A549 treated with ZK216348 at 1 μM for 4 hours (cell line): ENCODE data around the gene DSC2. TPM values are rescaled to one million over a fixed set of nuclear protein-coding genes. Genes with fewer than 3 reads are reported as not detected.

Experiments used
- total RNA-seq: library from RNA; stranded (reverse); fragments of 200-300 nt; extraction: Qiagen RNA extraction; gene quantifications from 5 replicates; pipeline ENCODE4 v1.2.3, GENCODE V29; 2022; ENCODE audit warnings: low read depth

DSC2 gene
- total RNA-seq: 0.66 to 1.9 TPM (median 1.1 TPM) in 5 replicates

DNA sequence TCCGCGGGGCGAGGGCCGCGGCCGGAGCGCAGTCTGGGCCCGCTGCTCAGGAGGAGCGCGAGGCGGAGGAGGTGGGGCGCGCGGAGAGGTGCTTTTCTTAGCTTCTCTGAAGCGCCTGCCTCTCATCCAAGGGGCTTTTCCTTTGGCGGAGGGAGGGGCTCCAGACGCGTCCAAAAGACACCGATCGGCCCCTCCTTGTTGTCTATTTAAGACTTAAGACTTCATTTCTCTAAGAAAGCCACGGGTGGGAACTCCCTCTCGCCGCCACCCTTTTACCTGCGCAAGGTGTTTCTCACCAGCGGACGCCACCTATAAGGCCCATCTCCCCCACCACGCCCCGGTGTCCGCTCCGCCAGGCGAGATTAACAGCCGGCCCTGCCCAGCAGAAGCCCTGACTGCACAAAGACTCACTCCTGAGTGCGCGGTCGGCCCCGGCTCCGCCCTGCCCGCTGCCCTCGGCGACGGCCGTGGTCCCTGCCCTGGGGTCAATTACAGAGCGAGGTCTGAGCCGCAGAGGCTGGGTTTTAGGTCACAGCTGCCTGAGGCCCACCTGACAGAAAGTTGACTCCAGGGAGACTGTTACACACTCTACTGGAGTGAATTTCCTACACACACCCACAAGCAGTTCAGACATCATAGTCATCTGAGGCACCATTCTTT is at the start of gene DSC2:
DSC2 (minus strand) TSS at position 397 of the 660 bp plus-strand sequence. CDS start 450 bp downstream, outside the sequence.

DNA sequence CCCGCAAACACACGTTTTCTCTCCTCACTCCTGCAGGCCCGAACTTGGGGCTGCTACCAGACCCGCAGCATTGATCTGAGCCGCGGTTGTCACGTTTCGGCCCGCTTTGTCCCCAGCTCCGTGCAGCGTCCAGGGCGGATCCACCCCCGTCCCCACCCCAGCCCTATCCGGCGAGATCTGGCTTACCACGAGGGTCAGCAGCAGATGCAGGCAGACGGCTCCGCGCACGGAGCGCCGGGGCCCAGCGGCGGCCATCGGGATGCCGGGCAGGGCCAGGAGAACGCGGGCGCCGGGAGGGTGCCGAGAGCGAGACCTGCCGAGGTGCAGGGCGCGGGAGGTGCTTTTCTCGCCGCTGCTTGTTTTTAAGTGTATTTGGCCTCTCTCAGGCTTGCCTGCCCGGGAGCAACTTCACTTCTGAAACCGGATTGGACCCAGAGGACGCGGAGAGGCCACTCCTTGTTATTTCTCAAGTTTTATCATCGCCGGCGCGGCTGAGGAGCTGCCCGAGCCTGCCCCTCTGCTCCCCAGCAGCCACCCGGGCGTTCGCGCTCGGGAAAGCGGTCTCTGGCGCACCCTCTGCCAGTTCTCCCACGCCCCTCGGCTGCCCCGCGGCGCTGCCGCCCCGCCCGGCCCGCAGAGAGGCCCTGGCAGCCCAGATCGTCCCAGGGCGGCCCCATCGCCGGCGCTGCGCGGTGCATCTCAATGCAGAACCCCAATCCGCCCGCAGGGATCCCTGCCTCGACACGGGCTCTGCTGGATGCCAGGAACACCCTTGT is 59.6 kb downstream of the DSC2 start, which contains the start of gene DSC3:
DSC3 (minus strand) TSS at position 337 of the 776 bp plus-strand sequence; CDS start at position 255, 82 bp downstream.

Other genes starting within 250 kb of the DSC2 start
- gene DSC3, start 59.7 kb downstream of the DSC2 start, total RNA-seq: 1.1 to 3.1 TPM (median 1.5 TPM) in 5 replicates
- gene DSC1, start 60.4 kb upstream of the DSC2 start, total RNA-seq: not detected in 5 replicates
- not detected in 5 replicates for gene DSG1, start 215.7 kb upstream of the DSC2 start, total RNA-seq